Inferior parietal cortex (tissue), 1 donor: ENCODE data around the gene GRB2.
"Not testable (repeated sequence)": the region's sequence is repeated elsewhere in the genome, so short reads cannot be mapped to it uniquely, and the experiment has no call there.

Experiments
- DNase-seq: peaks from one replicate; pipeline ENCODE4 v3.0.0-alpha.2; 2016; ENCODE audit errors: extremely low spot score

Gene GRB2

DNA sequence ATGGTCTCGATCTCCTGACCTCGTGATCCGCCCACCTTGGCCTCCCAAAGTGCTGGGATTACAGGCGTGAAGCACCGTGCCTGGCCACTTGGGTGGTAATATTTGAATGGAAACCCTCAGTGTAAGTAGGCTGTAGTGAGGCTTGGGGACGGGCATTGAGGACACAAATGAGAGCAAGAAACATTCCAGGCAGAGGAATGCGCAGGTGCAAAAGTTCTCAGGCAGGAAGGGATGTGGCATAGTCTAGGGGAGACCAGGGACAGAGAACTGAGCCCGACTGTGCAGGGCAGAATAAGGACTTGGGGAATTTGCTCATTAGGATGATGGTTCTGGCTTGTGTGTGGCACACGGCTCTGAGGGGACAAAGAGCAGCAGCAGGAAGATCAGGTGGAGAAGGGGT is 54.8 kb downstream of the GRB2 start:
- no peak for DNase-seq

- DNase-seq, result no peak
Measured at GRCh38 chr17:75350029-75350428, 55.4 kb downstream of the GRB2 start.

GRCh38 chr17:75349589-75349988 is 55.9 kb downstream of the GRB2 start:
- no peak for DNase-seq

GRCh38 chr17:75348386-75349012 is 57.0 kb downstream of the GRB2 start:
- DNase-seq, result no peak

DNA sequence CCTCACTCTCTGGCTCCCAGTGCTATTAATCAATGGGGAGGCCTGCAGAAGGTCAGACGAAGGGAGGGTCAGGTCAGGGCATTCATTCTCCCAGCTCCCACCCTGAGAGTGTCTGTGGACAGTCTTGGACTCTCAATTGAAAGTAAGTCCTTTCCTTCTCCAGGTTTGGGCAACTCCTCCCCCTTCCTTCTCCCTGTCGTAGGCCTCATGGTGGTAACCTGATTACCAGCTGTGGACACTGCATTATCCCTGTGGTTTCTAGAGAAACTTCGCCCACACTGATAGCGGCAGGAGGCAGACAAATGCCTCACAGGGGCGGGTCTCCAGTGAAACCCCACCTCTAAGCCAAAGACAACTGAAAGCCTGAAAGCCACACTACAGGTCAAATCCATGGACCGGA is 58.6 kb downstream of the GRB2 start:
- no peak for DNase-seq

- not testable (repeated sequence) for DNase-seq
Measured at GRCh38 chr17:75346368-75346767, 59.1 kb downstream of the GRB2 start.

- no peak for DNase-seq
Measured at GRCh38 chr17:75345514-75346167, 59.8 kb downstream of the GRB2 start.

- no peak for DNase-seq
Measured at GRCh38 chr17:75344666-75345065, 60.8 kb downstream of the GRB2 start.

- DNase-seq, result no peak
Measured at GRCh38 chr17:75342996-75343395, 62.5 kb downstream of the GRB2 start.

DNA sequence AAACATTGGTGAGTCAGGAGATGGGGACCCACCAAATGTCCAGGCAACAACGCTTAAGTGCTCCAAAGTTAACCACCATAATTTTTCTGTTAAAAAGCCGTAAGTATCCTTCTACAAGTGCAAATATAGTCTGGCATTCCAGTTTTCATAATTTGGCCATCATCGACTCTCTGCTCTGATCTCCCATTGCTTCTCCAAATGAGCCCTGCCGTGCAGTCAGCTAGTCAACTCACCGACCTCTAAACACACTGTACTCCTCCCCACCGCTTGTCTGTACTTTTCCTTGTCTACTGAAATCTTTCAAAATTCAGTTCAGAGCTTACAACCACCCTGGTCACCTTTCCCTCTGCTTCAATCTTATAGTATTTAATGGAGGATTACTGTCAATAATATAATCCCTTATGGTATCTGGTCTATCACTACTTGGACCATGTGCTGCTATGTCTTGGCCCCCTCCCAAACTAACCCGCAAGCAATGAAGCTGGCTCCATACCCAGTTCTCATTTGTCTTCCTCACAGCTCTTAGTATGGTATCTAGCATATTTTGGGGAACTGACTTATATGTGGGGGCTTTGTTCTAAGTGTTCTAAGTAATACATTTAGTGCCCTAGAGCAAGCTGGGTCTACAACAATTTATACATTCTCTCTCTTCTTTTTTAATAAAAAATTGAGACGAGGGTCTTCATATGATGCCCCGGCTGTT is 63.5 kb downstream of the GRB2 start:
- no peak for DNase-seq

GRCh38 chr17:75340631-75341030 is 64.8 kb downstream of the GRB2 start:
- DNase-seq, result no peak

- no peak for DNase-seq
Measured at GRCh38 chr17:75339971-75340370, 65.5 kb downstream of the GRB2 start.

DNA sequence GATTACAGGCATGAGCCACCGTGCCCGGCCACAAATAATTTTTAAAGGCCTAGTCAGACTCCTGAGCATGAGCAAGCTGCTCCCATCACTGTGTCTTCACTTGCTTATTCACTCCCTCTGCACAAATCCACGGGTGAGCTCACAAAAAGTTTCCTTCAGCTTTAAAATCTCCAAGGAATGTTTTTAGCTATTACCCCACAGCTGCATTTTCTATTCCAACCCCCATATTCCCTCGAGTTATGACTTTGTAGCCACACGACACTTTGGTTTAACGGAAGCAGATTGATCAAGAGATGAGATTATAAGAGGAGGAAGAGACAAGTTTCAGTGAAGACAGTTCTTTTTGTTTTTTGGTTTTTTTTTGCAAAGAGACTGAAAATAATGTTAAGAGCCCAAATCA is 67.1 kb downstream of the GRB2 start:
- DNase-seq, result no peak

GRCh38 chr17:75335315-75335714 is 70.2 kb downstream of the GRB2 start:
- DNase-seq, result no peak

GRCh38 chr17:75334723-75335122 is 70.8 kb downstream of the GRB2 start:
- DNase-seq, result no peak

DNA sequence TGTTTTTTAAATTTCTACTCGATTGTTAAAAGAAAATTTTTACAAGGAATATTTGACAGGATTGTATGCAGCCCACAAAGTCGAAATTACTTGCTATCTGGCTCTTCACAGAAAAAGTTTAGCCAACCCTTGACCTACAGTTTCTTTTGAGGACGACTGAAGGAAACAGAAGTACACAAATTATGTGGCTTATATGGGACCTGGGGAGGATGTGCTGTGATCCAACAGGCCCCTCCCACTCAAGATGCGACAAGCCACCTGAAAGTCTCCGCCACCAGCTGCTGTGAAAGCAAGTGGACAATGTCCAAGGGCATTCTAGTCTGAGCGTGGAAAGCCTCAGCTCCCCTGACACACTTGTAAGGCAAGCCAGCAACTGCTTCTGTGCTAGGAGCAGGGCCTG is 73.8 kb downstream of the GRB2 start:
- DNase-seq, result no peak

GRCh38 chr17:75327757-75328156 is 77.7 kb downstream of the GRB2 start:
- no peak for DNase-seq

DNA sequence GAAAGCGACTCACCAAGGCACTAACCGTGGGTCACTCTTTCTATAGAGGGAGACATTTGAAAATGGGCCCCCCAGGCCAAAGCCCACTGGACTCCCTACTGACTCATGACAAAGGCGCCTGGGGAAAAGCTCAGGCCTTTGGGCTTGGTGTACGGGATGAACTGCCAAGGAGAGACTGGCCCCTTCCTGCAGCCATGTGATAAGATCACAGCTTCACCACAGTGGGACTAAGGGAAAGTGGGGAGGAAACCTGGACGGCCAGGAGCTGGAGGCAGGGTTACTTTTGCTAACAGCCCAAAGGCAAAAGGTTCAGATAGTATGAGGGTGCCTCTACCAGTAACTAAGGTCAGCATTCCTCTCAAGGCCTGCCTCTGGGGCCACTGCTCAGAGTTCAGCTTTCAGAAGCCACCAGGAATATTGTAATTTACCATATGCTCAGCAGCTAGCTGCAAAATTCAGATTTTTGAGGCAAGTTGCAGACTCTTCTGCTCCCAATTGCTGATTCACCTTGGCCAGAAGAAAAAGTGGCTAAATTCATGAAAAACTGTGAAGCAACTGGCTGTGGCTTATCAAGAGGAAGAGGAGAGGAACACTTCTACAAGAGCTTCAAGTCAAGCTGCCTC is 79.1 kb downstream of the GRB2 start:
- no peak for DNase-seq

GRCh38 chr17:75325827-75326225 is 79.7 kb downstream of the GRB2 start:
- no peak for DNase-seq

GRCh38 chr17:75325348-75325747 is 80.1 kb downstream of the GRB2 start:
- DNase-seq, result no peak

DNA sequence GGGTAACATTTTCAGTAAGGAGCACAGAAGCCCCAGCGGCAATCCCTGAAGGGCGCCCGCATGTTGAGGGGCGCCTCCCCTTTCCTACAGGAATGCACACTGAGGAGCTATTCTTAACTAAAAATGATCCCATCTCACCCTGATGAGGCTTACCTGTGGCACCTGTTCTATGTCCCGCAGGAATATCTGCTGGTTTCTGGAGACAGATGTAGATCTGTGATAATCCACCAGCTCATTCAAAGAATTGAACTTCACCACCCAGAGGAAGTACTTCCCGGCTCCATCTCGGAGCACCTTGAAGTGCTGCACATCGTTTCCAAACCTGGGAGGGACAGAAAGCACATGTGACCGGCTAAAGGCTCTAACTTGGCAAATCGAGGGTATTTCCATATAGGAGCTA is 84.0 kb downstream of the GRB2 start:
- no peak for DNase-seq

- DNase-seq, result no peak
Measured at GRCh38 chr17:75319904-75320691, 85.4 kb downstream of the GRB2 start.
